NCI-H146 (cell line): ENCODE data around the gene MCUR1.
"Not testable (repeated sequence)": the region's sequence is repeated elsewhere in the genome, so short reads cannot be mapped to it uniquely, and the experiment has no call there.

Source experiments
- DNase-seq: peaks from one replicate; lab custom pipeline; 2025; lab: John Stamatoyannopoulos, UW

The MCUR1 gene

DNA sequence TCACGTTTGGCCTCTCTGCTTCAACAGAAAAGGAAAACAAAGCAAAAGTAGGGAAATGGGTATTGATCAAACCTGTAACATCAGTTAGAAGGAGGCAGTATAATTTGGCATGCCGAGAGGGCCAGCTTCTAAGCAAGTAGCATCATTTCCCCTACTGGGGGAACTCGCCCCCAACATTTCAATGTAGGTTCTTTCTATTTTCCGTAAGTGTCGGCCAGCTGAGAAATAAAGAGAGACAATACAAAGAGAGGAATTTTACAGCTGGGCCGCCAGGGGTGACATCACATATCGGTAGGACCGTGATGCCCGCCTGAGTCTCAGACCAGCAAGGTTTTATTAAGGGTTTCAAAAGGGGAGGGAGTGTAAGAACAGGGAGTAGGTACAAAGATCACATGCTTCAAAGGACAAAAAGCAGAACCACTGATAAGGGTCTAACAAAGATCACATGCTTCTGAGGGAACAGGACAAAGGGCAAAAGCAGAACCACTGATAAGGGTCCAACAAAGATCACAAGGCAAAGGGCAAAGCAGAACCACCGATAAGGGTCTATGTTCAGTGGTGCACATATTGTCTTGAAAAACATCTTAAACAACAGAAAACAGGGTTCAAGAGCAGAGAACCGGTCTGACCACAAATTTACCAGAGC is 14.4 kb upstream of the MCUR1 start:
- DNase-seq = not testable (repeated sequence)

- DNase-seq = no peak
These were observed 12.7 kb upstream of the MCUR1 start for GRCh38 chr6:13827032-13827431.

- no peak for DNase-seq
These were observed 11.5 kb upstream of the MCUR1 start for GRCh38 chr6:13825871-13826270.

DNA sequence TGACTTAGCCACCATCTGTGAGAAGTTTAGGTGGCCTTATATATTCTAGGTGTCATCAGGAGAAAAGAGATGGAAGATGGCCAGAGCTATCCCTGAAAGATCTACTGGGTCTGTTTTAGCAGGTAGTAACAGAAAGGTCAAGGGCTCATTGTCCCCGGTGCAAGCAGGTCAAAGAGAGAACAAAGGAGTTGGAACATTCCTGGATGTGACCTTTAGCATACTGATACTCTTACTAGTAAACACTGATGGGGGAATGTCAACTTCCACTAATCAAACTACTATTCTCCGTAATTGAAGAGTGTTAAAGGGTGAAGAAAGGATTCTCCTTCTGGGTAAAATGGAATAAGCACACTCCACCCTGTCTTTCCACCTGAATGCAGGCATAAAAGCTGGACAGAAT is 4.0 kb upstream of the MCUR1 start:
- no peak for DNase-seq

GRCh38 chr6:13814938-13815575 is 700 bp upstream of the MCUR1 start:
- DNase-seq = peak; percentile 20

GRCh38 chr6:13813621-13814175 is 659 bp downstream of the MCUR1 start:
- peak; percentile 90 for DNase-seq

- peak; percentile 3 for DNase-seq
These were observed 1.3 kb downstream of the MCUR1 start for GRCh38 chr6:13813026-13813425.

DNA sequence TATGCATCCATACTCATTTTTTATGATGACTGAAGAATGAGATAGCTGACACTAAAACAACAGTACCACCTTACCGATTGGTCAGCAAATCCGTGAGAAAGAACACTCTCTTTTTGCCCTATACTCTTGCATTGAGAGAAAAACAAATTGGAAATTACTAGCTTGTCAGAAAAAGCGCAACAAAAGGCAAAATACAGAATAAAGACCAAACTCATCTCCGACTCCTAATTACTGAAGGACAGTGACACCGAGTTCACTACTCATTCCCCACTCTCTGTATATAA is 2.1 kb downstream of the MCUR1 start:
- DNase-seq = no peak

GRCh38 chr6:13811627-13812358 is 2.6 kb downstream of the MCUR1 start:
- no peak for DNase-seq

GRCh38 chr6:13810688-13811446 is 3.5 kb downstream of the MCUR1 start:
- DNase-seq = no peak

DNA sequence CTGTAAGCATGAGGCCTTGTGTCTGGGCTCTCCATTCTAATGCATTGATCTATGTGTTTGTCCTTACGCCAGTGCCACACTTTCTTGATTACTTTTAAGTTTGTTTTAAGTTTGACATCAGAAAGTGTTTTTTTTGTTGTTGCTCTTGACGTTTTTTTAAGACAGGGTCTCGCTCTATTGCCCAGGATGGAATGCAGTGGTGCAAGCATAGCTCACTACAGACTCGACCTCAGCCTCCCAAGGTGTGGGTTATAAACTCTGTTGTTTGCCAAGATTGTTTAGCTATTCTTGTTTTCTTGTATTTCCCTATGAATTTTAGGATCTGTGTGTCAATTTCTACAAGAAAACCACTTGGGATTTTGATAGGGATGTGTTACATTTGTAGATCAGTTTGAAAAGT is 5.6 kb downstream of the MCUR1 start:
- DNase-seq = no peak

DNA sequence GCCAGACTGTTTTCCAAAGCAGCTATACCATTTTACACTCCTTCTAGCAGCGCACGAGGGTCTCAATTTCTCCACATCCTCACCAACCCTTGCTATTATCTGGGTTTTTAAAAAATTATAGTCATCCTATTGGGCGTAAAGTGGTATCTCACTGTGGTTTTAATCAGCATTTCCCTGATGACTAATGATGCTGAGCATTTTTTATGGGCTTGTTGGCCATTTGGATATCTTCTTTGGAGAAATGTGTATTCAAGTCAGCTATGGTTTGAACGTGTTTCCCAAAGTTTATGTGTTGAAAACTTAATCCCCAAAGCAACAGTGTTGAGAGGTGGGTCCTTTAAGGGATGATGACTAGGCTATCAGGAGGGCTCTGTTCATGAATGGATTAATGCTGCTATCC is 6.7 kb downstream of the MCUR1 start:
- DNase-seq = no peak

- DNase-seq = no peak
These were observed 10.8 kb downstream of the MCUR1 start for GRCh38 chr6:13803581-13803980.

DNA sequence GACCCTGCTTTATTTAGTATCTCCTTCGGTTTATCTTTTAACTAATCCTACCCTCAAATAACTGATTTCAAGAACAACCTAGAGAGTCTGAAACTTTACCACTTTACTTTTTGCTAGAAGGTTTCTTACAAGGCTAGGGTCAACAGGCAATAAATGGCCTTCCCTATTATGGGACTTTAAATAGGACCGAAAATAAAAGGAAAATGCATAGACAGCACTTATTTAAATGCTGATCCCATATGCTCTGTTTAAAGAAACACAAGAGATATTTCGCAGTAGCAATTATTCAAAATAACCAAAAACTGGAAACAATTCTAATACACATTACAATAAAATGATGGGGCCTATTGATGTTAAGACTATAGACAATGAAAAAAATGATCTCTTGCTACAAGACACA is 13.7 kb downstream of the MCUR1 start:
- no peak for DNase-seq

GRCh38 chr6:13796781-13797180 is 17.6 kb downstream of the MCUR1 start:
- DNase-seq = no peak

GRCh38 chr6:13795041-13795750 is 19.2 kb downstream of the MCUR1 start:
- peak; percentile 70 for DNase-seq

GRCh38 chr6:13794184-13794583 is 20.2 kb downstream of the MCUR1 start:
- DNase-seq = no peak

DNA sequence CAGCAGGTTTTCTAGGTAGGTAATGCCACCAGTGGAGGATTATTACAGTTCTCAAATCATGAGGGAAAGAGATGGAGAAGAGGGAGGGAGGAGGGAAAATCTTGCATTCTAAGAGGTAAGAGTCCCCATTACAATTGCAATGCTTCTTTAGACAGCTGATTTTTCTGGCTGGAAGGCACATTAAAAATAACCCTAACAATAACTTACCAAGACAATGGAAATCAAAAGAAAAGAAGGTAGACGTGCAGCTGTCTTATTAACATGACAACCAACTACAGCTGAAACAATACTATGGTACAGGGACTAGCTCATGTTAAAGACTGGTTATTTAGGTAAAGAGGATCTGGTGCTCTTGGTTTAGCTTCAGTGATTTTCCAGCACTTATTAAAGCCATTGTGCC is 24.6 kb downstream of the MCUR1 start:
- no peak for DNase-seq

- no peak for DNase-seq
These were observed 25.5 kb downstream of the MCUR1 start for GRCh38 chr6:13788820-13789219.

GRCh38 chr6:13787137-13787536 is 27.2 kb downstream of the MCUR1 start:
- no peak for DNase-seq

- not testable (repeated sequence) for DNase-seq
These were observed 34.2 kb downstream of the MCUR1 start for GRCh38 chr6:13780162-13780561.

DNA sequence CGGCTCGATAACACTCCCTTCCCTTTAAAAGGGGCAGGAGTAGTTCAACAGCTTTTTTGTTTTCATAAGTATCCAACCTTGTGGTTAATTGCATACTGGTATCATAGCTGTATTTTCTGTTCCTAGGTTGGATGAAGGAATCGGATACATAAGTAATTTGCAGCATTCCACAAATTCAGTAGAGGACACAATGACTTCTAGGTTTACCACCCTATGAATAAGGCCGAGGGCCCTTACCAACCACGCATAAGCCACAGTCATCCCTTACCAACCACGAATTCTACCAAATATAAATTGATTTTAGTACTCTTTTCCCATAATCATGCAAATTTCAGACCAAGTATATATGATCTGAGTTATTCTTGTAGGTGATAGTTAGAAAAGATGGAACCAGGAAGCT is 36.3 kb downstream of the MCUR1 start:
- DNase-seq = no peak
